Hepatocyte (in vitro differentiated cells): ENCODE measurements around the gene CWC27.

Experiments used
- CTCF ChIP-seq: fragments of 200-600 bp; sonication (generic); IDR thresholded peaks from 2 replicates; pipeline ENCODE4 v1.5.1; 2016; ENCODE audit warnings: antibody characterized with exemption, mild to moderate bottlenecking; ENCODE audit not compliant: poor library complexity
- EZH2 ChIP-seq: fragments of 200-600 bp; sonication (generic); IDR thresholded peaks from 2 replicates; pipeline ENCODE4 v1.6.1; 2016; ENCODE audit warnings: antibody characterized with exemption, mild to moderate bottlenecking, borderline replicate concordance
- EZH2phosphoT487 ChIP-seq: fragments of 200-600 bp; sonication (generic); IDR thresholded peaks from one replicate; pipeline ENCODE4 v1.6.1; 2018; ENCODE audit warnings: antibody characterized with exemption, mild to moderate bottlenecking, low read depth, moderate library complexity; ENCODE audit not compliant: unreplicated experiment, severe bottlenecking

- TF ChIP-seq CTCF (no peak), EZH2phosphoT487 (no peak), EZH2 (no peak)
These were observed 185.8 kb downstream of the CWC27 start for GRCh38 chr5:64954518-64954917.
